H1 (cell line): ENCODE data around the gene PPM1G. TPM values are rescaled to one million over a fixed set of nuclear protein-coding genes. Genes with fewer than 3 reads are reported as not detected.

ENCODE experiments used
- BCL11A ChIP-seq, 2 experiments: IDR thresholded peaks; one replicate each; pipeline ENCODE4 v1.6.1; 2011; ENCODE audit warnings: low read depth in 2 of 2, low read length in 2 of 2, mild to moderate bottlenecking in 2 of 2
- CEBPB ChIP-seq: IDR thresholded peaks from 2 replicates; pipeline ENCODE4 v1.6.1; 2012; ENCODE audit warnings: low read depth, low read length
- CHD7 ChIP-seq: fragments of 300-600 bp; sonication (generic); IDR thresholded peaks from 2 replicates; pipeline ENCODE4 v1.7.1; 2012; ENCODE audit warnings: low read length, moderate library complexity, mild to moderate bottlenecking, inconsistent platforms; ENCODE audit not compliant: insufficient replicate concordance
- EZH2 ChIP-seq: fragments of 200-600 bp; sonication (generic); IDR thresholded peaks from 2 replicates; pipeline ENCODE4 v1.7.1; 2012; ENCODE audit warnings: low read depth, mild to moderate bottlenecking, moderate library complexity, low read length, inconsistent platforms; ENCODE audit not compliant: severe bottlenecking
- KDM5A ChIP-seq: fragments of 200-600 bp; IDR thresholded peaks from 2 replicates; pipeline ENCODE4 v1.7.1; 2012; ENCODE audit warnings: mild to moderate bottlenecking, low read length, inconsistent platforms, mixed read lengths
- MAX ChIP-seq: IDR thresholded peaks from 2 replicates; pipeline ENCODE4 v1.6.1; 2012; ENCODE audit warnings: inconsistent platforms
- RNF2 ChIP-seq: fragments of 200-900, 300-1000 bp; sonication (generic); IDR thresholded peaks from 2 replicates; pipeline ENCODE4 v1.7.1; 2016; ENCODE audit warnings: borderline replicate concordance, low read depth, mild to moderate bottlenecking, antibody characterized with exemption, low read length; ENCODE audit not compliant: poor library complexity, severe bottlenecking; ENCODE audit errors: missing control alignments
- SIN3A ChIP-seq, 2 experiments: IDR thresholded peaks in 1 of 2; conservative IDR thresholded peaks in 1 of 2; 2 replicates each; pipeline ENCODE4 v1.6.1; 2011 to 2012; ENCODE audit warnings: low read length in 2 of 2, improper control_type of control experiment in 1 of 2, low read depth in 1 of 2, mild to moderate bottlenecking in 1 of 2
- SIRT6 ChIP-seq: IDR thresholded peaks from one replicate; pipeline ENCODE4 v1.7.1; 2012; ENCODE audit warnings: low read length, inconsistent platforms
- polyA plus RNA-seq, 7 experiments: library from polyadenylated mRNA; depleted of rRNA in 3 of 7; stranded (reverse) in 5 of 7; unstranded in 2 of 7; fragments of >200 nt in 5 of 7; fragments of 200-250 nt in 2 of 7; gene quantifications; 1 replicate in 5 of 7; 2 replicates in 1 of 7; 4 replicates in 1 of 7; pipeline versions ENCODE4 v1.2.1 to v1.2.3, GENCODE V29; 2011 to 2013; ENCODE audit warnings: missing spikeins in 2 of 7, mixed read lengths in 2 of 7
- total RNA-seq: library from RNA; stranded (reverse); fragmentation: NEBNext Ultra II Directional; extraction: Animal tissue kit (Norgen Biotek cat#: 25700); gene quantifications from 2 replicates; pipeline ENCODE4 v1.2.1, GENCODE V29; 2021

PPM1G gene
- total and polyA plus RNA-seq, 2 of the 8 experiments (the other 6 are each of a cell fraction or from before 2014, with no cell fraction given), result 73.3 to 203 TPM

DNA sequence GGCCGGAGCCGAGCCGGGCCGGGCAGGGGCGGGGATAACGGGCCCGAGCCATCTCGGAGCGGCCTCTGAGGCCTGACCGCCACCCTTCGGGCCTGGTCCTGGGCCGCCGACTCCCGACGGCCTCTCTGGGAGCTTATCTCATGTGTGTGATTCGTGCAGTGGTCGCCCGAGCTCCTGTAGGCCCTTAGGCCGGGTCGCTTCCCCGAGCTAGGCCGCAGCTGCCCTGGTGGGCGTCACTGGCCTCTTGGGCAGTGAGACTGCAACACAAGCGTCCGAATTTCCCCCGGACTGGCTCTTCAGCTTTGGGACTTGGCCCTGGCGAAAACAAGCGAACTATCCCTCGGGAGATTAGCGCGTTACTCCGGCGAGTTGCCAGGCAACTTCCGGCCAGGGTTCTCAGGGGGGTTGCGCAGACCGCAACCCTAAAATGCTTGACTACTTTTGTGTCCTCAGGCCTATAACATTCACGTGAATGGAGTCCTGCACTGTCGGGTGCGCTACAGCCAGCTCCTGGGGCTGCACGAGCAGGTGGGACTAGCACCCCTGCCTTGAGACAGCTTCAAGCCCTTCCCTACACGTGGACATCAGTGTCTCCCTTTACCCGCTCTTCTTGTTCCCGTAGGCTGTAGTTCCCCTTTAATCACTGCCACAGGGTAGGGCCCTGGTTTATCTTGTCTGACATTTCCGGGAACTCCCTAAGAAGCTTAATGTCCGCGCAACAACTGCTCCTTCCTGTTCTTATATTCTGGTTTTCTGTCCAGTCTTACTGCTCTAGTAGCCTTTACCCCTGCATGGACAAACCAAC is 38.4 kb downstream of the PPM1G start (continued):
- TF ChIP-seq CHD7, result no peak
- no peak for TF ChIP-seq RNF2
- TF ChIP-seq EZH2, result no peak
- TF ChIP-seq SIRT6, result no peak
- peak; percentile 46; the same call in 1 of the 2 replicates for TF ChIP-seq KDM5A
- TF ChIP-seq SIN3A (conservative IDR thresholded peaks at IDR 0.05 in 1 of 2, IDR thresholded peaks at IDR 0.05 in 1 of 2; ENCODE audit: low read depth in 1 of 2, low read length in 2 of 2), result no peak; a peak in 1 of 4 replicates
- TF ChIP-seq CEBPB, result no peak
- no peak for TF ChIP-seq BCL11A (IDR thresholded peaks at IDR 0.05; ENCODE audit: low read depth in 2 of 2, low read length in 2 of 2)
- peak; percentile 85 for TF ChIP-seq MAX
